Left ventricle myocardium superior (tissue), 1 donor: ENCODE measurements around the gene PRKG1. TPM values are rescaled to one million over a fixed set of nuclear protein-coding genes. Genes with fewer than 3 reads are reported as not detected.

Experiments used
- ATAC-seq: fragments of 200-7000 bp; cut with Tn5 transposase; one replicate; pipeline ENCODE4 v1.9.1; 2020; ENCODE audit warnings: mild to moderate bottlenecking, moderate library complexity
- DNase-seq: peaks from one replicate; pipeline ENCODE4 v3.0.0-alpha.2; 2020
- intact Hi-C: fragments of 100-400 bp; cut with micrococcal nuclease; formaldehyde crosslinking; loops from one replicate; pipeline ENCODE4 v1.11.0; 2022
- total RNA-seq: library from RNA; stranded (reverse); fragmentation: NEBNext Ultra II Directional; extraction: Animal tissue kit (Norgen Biotek cat#: 25700); gene quantifications from one replicate; pipeline ENCODE4 v1.2.1, GENCODE V29; 2021
- donor health status: DM: no; HTN: yes; CAD: no; lungs with severe emphysema.

The PRKG1 gene
- total RNA-seq, 1 donor from 2014 or later: 24.9 TPM

GRCh38 chr10:51638211-51638610 lies 563.9 kb downstream of the PRKG1 start:
- ATAC-seq (no peak), DNase-seq (no peak)
- intact Hi-C loops: no loop called here

- ATAC-seq: no peak
- no peak for DNase-seq
- intact Hi-C loops: no loop called here
Measured at GRCh38 chr10:51638737-51639136, 564.5 kb downstream of the PRKG1 start.

DNA sequence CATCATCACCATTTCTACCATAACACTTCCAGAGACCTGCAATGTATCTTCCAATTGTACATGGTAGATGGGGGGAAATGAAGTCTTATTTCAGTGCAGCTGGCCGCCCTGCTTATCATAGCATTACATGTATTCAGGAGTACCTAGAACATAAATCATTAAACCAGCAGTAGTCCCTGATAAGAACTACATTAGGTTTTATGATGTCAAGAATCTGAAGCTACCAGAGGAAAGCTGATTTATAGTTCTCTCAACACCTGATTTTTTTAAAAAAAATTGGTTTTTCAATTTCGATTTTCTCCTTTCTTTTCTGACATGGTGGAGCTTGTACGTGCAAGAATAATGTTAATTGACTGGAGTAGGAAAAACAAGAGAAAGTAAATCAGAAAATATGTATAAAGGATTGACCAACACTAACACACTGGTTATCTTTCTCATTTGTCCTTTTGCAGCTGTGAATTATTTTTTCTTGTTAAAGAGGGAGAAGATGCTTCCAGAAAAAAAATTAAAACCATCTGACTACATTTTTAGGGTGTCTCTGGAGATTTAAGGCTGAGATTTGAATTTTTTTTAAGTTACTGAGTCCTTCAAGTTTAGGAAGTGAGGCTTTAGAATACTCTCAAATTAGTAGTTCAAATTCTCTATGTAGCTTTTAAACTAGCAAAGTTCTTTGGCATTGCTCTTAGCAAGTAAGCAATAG lies 566.0 kb downstream of the PRKG1 start:
- no peak for DNase-seq
- intact Hi-C loops: no loop called here
- peak; percentile 53 for ATAC-seq

DNA sequence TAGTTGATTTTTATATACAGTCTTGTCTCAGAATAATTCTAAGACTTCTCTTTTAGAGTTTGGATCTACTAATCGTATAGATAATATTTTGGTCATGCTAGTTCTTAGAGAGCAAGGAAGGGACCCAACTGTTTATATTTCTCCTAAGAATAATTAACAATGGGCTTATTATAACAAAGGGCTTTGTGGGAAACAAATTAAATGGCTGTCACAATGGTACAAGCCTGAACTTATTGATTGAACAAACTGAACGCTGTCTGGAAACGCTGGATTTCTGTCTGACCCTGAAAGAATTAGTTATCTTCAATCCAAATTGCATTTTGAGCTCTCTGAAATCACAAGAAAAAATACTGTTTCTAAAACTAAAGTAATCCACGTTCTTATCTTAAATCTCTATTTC lies 568.3 kb downstream of the PRKG1 start:
- DNase-seq (no peak), ATAC-seq (no peak)
- intact Hi-C loops: no loop called here

GRCh38 chr10:51643734-51644133 lies 569.4 kb downstream of the PRKG1 start:
- no peak for ATAC-seq
- DNase-seq: no peak
- intact Hi-C loops: no loop called here

- DNase-seq: no peak
- no peak for ATAC-seq
- intact Hi-C loops: no loop called here
Measured at GRCh38 chr10:51649064-51649463, 574.8 kb downstream of the PRKG1 start.

- intact Hi-C loops: no loop called here
- DNase-seq (no peak), ATAC-seq (no peak)
Measured at GRCh38 chr10:51651063-51651462, 576.8 kb downstream of the PRKG1 start.

GRCh38 chr10:51653025-51653424 lies 578.7 kb downstream of the PRKG1 start:
- intact Hi-C loops: no loop called here
- peak; percentile 53 for ATAC-seq

GRCh38 chr10:51654918-51655317 lies 580.6 kb downstream of the PRKG1 start:
- no peak for ATAC-seq
- no peak for DNase-seq
- intact Hi-C loops: no loop called here

More at GRCh38 chr10:51653025-51653424, 578.7 kb downstream of the PRKG1 start:
- DNase-seq: no peak

DNA sequence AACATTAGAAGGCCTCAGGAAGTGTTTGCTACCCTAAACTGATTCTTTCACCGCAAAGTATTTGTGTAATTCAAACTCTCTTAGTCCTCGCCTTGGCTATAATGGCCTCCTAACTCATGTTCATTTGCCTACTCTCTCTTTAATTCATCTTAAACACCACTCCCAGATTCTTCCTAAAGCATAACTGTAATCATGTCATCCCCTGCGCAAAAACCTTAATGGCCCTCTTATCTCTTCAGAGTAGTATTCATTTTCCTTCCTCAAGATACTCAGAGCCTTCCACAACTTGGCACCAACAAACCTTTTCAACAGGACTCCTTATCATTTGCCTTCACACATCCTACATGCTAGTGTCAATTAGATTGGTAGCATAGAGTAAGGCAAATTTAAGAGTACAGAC lies 582.2 kb downstream of the PRKG1 start:
- intact Hi-C loops: no loop called here
- no peak for DNase-seq
- ATAC-seq: no peak

- no peak for DNase-seq
- no peak for ATAC-seq
- intact Hi-C loops: no loop called here
Measured at GRCh38 chr10:51658000-51658399, 583.7 kb downstream of the PRKG1 start.

- ATAC-seq (no peak), DNase-seq (no peak)
- intact Hi-C loops: no loop called here
Measured at GRCh38 chr10:51659344-51659743, 585.1 kb downstream of the PRKG1 start.

DNA sequence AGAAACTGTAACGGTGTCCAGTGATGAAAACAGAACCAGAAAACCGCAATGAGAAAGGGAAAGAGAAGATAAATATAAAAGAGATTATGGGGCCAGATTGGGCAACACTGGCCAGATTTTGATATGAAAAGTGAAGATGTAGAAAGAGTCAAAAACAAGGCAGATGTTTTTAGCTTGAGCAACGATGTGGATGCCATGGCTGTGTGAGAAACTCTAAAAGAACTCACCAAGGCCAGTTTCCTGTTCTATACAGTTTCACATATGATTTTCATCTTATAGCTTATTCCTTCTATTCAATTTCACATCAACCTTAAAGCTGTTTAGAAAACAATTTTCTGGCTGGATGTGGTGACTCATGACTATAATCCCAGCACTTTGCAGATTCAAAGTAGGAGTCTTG lies 588.8 kb downstream of the PRKG1 start:
- no peak for DNase-seq
- intact Hi-C loops: no loop called here
- no peak for ATAC-seq

- ATAC-seq (no peak), DNase-seq (no peak)
- intact Hi-C loops: no loop called here
Measured at GRCh38 chr10:51666456-51666855, 592.2 kb downstream of the PRKG1 start.

DNA sequence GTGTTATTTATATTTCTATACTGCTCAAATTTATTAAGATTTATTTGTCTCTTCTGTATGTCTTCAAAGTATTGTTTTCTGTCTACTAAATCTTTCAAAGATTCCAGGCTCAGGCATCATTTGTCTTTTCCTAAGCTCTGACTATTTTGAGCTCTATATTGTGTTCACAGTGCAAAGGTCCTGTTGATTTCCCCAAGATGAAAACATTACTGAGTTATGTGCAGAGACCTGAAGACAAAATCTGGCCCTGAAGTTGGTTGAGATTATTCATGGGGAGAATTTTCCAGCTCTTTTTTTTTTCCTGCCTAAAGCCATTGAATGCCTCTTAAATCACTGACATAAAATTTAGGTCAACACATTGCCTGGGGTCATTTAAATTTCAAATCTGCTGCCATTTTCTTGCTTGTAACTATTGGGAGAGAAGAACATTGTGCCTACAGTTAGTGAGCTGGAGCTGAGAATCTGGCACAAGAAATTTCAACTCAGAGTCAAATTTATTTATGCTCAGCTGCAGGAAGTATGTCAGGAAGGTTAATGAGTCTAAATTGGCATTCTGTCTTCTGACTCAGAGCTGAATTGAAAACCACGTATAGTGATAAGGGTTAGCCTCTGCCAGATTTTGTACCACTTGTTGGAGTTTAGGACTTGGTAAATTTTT lies 593.5 kb downstream of the PRKG1 start:
- ATAC-seq (peak; percentile 55), DNase-seq (no peak)
- intact Hi-C loops: no loop called here

GRCh38 chr10:51668336-51668689 lies 594.0 kb downstream of the PRKG1 start:
- intact Hi-C loops: no loop called here
- DNase-seq (no peak), ATAC-seq (no peak)

GRCh38 chr10:51669041-51669440 lies 594.8 kb downstream of the PRKG1 start:
- intact Hi-C loops: no loop called here
- no peak for ATAC-seq
- no peak for DNase-seq

DNA sequence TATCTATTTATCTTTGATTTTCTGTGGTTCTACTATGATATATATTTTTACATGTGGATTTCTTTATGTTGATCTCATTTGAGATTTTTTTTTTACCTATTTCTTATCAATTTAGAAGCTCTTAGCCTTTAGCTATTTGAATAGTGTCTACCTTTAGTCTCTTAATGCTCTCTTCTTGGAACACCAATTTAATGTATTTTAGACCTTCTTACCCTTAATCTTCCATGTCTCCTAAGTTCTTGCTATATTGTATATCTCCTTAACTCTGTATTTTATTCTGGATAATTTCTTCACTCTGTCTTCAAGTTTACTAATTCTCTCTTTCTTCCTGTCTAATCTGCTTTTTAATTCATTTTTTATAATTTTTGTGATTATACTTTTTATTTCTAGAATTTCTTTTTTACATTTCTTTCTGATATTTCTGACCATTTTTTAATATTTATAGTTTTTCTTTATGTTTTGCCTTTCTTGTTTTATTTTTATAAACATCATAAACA lies 597.8 kb downstream of the PRKG1 start:
- ATAC-seq: no peak
- DNase-seq: no peak
- intact Hi-C loops: no loop called here

- no peak for DNase-seq
- ATAC-seq: no peak
- intact Hi-C loops: no loop called here
Measured at GRCh38 chr10:51675088-51675487, 600.8 kb downstream of the PRKG1 start.

- intact Hi-C loops: no loop called here
- DNase-seq (no peak), ATAC-seq (no peak)
Measured at GRCh38 chr10:51679841-51680240, 605.6 kb downstream of the PRKG1 start.
